Measurements from ENCODE around the gene FES.

DNA sequence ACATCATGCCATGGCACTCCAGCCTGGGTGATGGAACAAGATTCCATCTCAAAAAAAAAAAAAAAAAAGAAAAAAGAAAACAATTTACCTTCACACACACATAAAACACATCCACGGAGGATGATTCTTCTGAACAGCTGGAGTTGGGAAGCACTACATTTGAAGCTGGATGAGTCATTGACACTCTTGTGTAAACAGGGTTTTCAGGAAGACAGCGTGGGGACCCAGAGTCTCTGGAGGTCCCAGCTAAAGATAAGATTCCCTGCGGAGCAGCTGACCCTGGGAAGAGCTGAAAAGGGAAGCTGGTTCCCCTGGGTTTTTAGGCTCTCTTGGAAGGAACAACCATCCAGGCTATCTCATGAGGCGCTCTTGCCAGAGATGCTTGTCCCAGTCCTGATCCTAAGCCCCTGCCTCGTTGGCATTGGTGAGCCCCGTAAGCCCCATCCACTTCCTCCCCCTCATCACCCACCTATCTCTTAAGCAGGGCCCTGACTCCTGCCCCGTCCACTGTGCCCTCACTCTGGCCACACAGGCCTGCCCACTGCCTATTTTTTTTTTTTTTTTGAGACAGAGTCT, 47.9 kb upstream of the FES start:
- TF ChIP-seq ZBTB7A (IDR thresholded peaks at IDR 0.05; ENCODE audit: low read depth) (no peak), TAF1 (IDR thresholded peaks at IDR 0.05; ENCODE audit: low read depth) (no peak)
- TF ChIP-seq, protein P1, sequence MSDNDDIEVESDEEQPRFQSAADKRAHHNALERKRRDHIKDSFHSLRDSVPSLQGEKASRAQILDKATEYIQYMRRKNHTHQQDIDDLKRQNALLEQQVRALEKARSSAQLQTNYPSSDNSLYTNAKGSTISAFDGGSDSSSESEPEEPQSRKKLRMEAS (IDR thresholded peaks at IDR 0.05) = no peak

Measured in Ishikawa (cell line).